Posterior vena cava (tissue), 2 donors: ENCODE results near the gene ZDHHC4. TPM values are rescaled to one million over a fixed set of nuclear protein-coding genes. Genes with fewer than 3 reads are reported as not detected.
A peak's percentile ranks its signal among the peaks of the same experiment; 100 is the strongest.
"Not testable (repeated sequence)": the region's sequence is repeated elsewhere in the genome, so short reads cannot be mapped to it uniquely, and the experiment has no call there.

ENCODE experiments used
- DNase-seq: peaks from one replicate; pipeline ENCODE4 v3.0.0-alpha.2; 2020; ENCODE audit warnings: low spot score
- intact Hi-C, 2 donors: fragments of 100-400 bp; cut with DNase I; formaldehyde crosslinking; loops; one replicate each; pipeline versions ENCODE4 v1.14.1 to v1.14.2; 2022 to 2023
- total RNA-seq, 2 donors: library from RNA; stranded (reverse); fragmentation: NEBNext Ultra II Directional; extraction: Animal tissue kit (Norgen Biotek cat#: 25700); gene quantifications; one replicate each; pipeline ENCODE4 v1.2.1, GENCODE V29; 2021
- donor health status: DM: yes; HTN: yes; CAD: no.
- donor health status: DM: yes; HTN: yes; CAD: no.

Gene ZDHHC4
- total RNA-seq, 2 donors from 2014 or later, result 34.2 to 36.9 TPM

- no peak for DNase-seq
- intact Hi-C loops, result no loop called here
Measured at GRCh38 chr7:6622134-6622710, 45.0 kb downstream of the ZDHHC4 start.

- no peak for DNase-seq
- intact Hi-C loops, result no loop called here
Measured at GRCh38 chr7:6623589-6624245, 46.5 kb downstream of the ZDHHC4 start.

GRCh38 chr7:6624246-6624611, 47.0 kb downstream of the ZDHHC4 start:
- no peak for DNase-seq
- intact Hi-C loops, result no loop called here

GRCh38 chr7:6628045-6628444, 50.8 kb downstream of the ZDHHC4 start:
- intact Hi-C loops, result no loop called here

GRCh38 chr7:6630007-6630849, 53.0 kb downstream of the ZDHHC4 start:
- DNase-seq, result no peak
- intact Hi-C loops, result no loop called here

More at GRCh38 chr7:6628045-6628444, 50.8 kb downstream of the ZDHHC4 start:
- no peak for DNase-seq

- intact Hi-C loops, result no loop called here
- DNase-seq, result no peak
Measured at GRCh38 chr7:6631605-6632004, 54.4 kb downstream of the ZDHHC4 start.

- DNase-seq, result no peak
- intact Hi-C loops, result no loop called here
Measured at GRCh38 chr7:6634021-6634420, 56.8 kb downstream of the ZDHHC4 start.

- intact Hi-C loops, DNase-seq: not testable (repeated sequence)
Measured at GRCh38 chr7:6634971-6635370, 57.7 kb downstream of the ZDHHC4 start.

GRCh38 chr7:6636741-6637543, 59.7 kb downstream of the ZDHHC4 start, which contains the start of gene ZNF316:
ZNF316 (plus strand) TSS chr7:6637318; CDS start chr7:6642410, 5,092 bp downstream.
- peak; percentile 89 for DNase-seq
- intact Hi-C loops, result no loop called here

GRCh38 chr7:6637544-6638229, 60.4 kb downstream of the ZDHHC4 start:
- intact Hi-C loops, result no loop called here
- DNase-seq, result no peak

Other genes starting within 250 kb of the ZDHHC4 start
- gene FAM220A, start 228.5 kb upstream of the ZDHHC4 start, total RNA-seq, result 10 to 100 TPM; 13.2 to 16.0 TPM
- 100 to 1,000 TPM; 198 to 227 TPM for gene RAC1, start 202.9 kb upstream of the ZDHHC4 start, total RNA-seq
- gene DAGLB, start 129.5 kb upstream of the ZDHHC4 start, total RNA-seq, result 10 to 100 TPM; 10.7 to 14.6 TPM
- 100 to 1,000 TPM; 150 to 159 TPM for gene KDELR2, start 93.3 kb upstream of the ZDHHC4 start, total RNA-seq
- not detected for gene GRID2IP, start 26.0 kb upstream of the ZDHHC4 start, total RNA-seq
- gene INTS15, start 12.6 kb downstream of the ZDHHC4 start, total RNA-seq, result 10 to 100 TPM; 16.0 to 20.6 TPM
- gene ZNF853, start 38.2 kb downstream of the ZDHHC4 start, total RNA-seq, result 10 to 100 TPM in 1 of 2 donors, 1 to 10 TPM in 1; 8.1 to 11.9 TPM
- 10 to 100 TPM; 16.1 to 22.5 TPM for gene ZNF316, start 59.9 kb downstream of the ZDHHC4 start, total RNA-seq
- 10 to 100 TPM; 22.6 to 25.0 TPM for gene ZNF12, start 129.5 kb downstream of the ZDHHC4 start, total RNA-seq
- gene RSPH10B2, start 176.6 kb downstream of the ZDHHC4 start, total RNA-seq, result under 1 TPM in 1 of 2 donors, not detected in 1; 0.33 TPM
- 10 to 100 TPM; 71.1 to 73.1 TPM for gene CCZ1B, start 248.8 kb downstream of the ZDHHC4 start, total RNA-seq